ENCODE results near the gene MCC.

DNA sequence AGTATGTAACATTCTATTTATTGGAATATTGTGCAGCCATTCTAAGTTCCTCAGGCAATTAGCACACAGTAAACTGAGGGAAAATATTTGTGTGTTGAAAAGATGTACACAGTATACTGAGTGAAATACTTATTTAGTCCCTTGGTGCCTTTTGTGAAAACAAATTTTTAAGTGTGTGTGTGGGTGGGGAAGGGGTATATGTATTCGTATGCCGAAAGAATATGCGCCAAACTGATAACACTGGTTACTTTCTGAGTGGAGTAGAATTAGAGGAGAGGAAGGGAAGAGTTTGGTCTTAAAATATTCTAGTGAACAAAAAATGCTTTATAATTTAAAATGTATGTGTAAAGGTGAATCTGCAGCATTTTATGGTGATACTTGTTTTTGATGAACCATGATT, 508.5 kb downstream of the MCC start:
- TF ChIP-seq, protein P1, sequence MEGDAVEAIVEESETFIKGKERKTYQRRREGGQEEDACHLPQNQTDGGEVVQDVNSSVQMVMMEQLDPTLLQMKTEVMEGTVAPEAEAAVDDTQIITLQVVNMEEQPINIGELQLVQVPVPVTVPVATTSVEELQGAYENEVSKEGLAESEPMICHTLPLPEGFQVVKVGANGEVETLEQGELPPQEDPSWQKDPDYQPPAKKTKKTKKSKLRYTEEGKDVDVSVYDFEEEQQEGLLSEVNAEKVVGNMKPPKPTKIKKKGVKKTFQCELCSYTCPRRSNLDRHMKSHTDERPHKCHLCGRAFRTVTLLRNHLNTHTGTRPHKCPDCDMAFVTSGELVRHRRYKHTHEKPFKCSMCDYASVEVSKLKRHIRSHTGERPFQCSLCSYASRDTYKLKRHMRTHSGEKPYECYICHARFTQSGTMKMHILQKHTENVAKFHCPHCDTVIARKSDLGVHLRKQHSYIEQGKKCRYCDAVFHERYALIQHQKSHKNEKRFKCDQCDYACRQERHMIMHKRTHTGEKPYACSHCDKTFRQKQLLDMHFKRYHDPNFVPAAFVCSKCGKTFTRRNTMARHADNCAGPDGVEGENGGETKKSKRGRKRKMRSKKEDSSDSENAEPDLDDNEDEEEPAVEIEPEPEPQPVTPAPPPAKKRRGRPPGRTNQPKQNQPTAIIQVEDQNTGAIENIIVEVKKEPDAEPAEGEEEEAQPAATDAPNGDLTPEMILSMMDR (IDR thresholded peaks at IDR 0.05), result no peak
- no peak for TF ChIP-seq POLR2A (IDR thresholded peaks at IDR 0.05)
- TF ChIP-seq EP300 (IDR thresholded peaks at IDR 0.05), result no peak

Measured in ovary (tissue), 3 donors.